Prostate gland (tissue), 2 donors: Measurements from ENCODE around the gene BMP6. TPM values are rescaled to one million over a fixed set of nuclear protein-coding genes. Genes with fewer than 3 reads are reported as not detected.

Experiments used
- DNase-seq: peaks from one replicate; pipeline ENCODE4 v3.0.0-alpha.2; 2019; ENCODE audit warnings: low spot score
- H3K27ac ChIP-seq, 2 donors: fragments of 200-600 bp; sonication (generic); 2 replicates each; pipeline ENCODE4 v1.5.1; 2017 to 2019
- H3K27me3 ChIP-seq: fragments of 200-600 bp; sonication (generic); replicated peaks from 2 replicates; pipeline ENCODE4 v1.5.1; 2019; ENCODE audit not compliant: insufficient read depth
- H3K36me3 ChIP-seq, 2 donors: fragments of 200-600 bp; sonication (generic); 1 replicate in 1 of 2; 2 replicates in 1 of 2; pipeline versions ENCODE4 v1.5.1 to v1.8.1; 2017 to 2019
- H3K4me1 ChIP-seq: fragments of 200-600 bp; sonication (generic); replicated peaks from 2 replicates; pipeline ENCODE4 v1.5.1; 2019
- H3K4me3 ChIP-seq, 2 donors: fragments of 200-600 bp; sonication (generic); 2 replicates each; pipeline ENCODE4 v1.5.1; 2017 to 2019
- H3K9me3 ChIP-seq: fragments of 200-600 bp; sonication (generic); 2 replicates; pipeline ENCODE4 v1.5.1; 2017
- CTCF ChIP-seq, 4 experiments: fragments of 200-600 bp in 2 of 4; fragments of 450-650 bp in 2 of 4; sonication (generic) in 2 of 4; IDR thresholded peaks; 1 replicate in 3 of 4; 2 replicates in 1 of 4; pipeline ENCODE4 v1.5.1; 2016 to 2019; ENCODE audit warnings: antibody characterized with exemption in 4 of 4, mild to moderate bottlenecking in 2 of 4, moderate library complexity in 2 of 4
- POLR2A ChIP-seq: fragments of 450-650 bp; IDR thresholded peaks from one replicate; pipeline ENCODE4 v1.6.1; 2016; ENCODE audit warnings: antibody characterized with exemption, mild to moderate bottlenecking
- POLR2AphosphoS5 ChIP-seq: sonication (generic); formaldehyde crosslinking; IDR thresholded peaks from one replicate; pipeline ENCODE4 v1.6.1; 2017; ENCODE audit warnings: antibody characterized with exemption
- WGBS: methylation state at CpG from one replicate; pipeline ENCODE4 v1.1.5; 2018; 5-methylcytosine and 5-hydroxymethylcytosine counted together
- intact Hi-C: fragments of 100-400 bp; cut with DNase I; formaldehyde crosslinking; loops from one replicate; pipeline ENCODE4 v1.14.2; 2022
- total RNA-seq, 2 donors: library from RNA; depleted of rRNA; stranded (reverse); fragments of >200 nt; gene quantifications; one replicate each; pipeline ENCODE4 v1.1.0, GENCODE V29; 2016

Gene BMP6
- total RNA-seq, 2 donors from 2014 or later = 0.36 to 10.2 TPM

GRCh38 chr6:7823552-7823951 is 97.7 kb downstream of the BMP6 start:
- 93% methylated on average over 3 of the region's 3 CpGs for WGBS

GRCh38 chr6:7825986-7826385 is 100.1 kb downstream of the BMP6 start:
- 80% methylated on average over 5 of the region's 5 CpGs for WGBS
- Histone ChIP-seq H3K4me1 (no peaks in the 10 kb centered on the region), H3K36me3 (no peaks in the 10 kb centered on the region), H3K4me3 (no peak overlapping the region), H3K27ac (no peak overlapping the region), H3K9me3 (no peaks in the 10 kb centered on the region), H3K27me3 (no peaks in the 10 kb centered on the region)
- no peak for TF ChIP-seq POLR2A
- DNase-seq = no peak
- intact Hi-C loops = no loop called here

More at GRCh38 chr6:7823552-7823951, 97.7 kb downstream of the BMP6 start:
- no peaks in the 10 kb centered on the region for H3K27me3 ChIP-seq
- TF ChIP-seq CTCF (IDR thresholded peaks at IDR 0.05) (no peak), POLR2A (no peak), POLR2AphosphoS5 (no peak)
- H3K4me1 ChIP-seq = no peaks in the 10 kb centered on the region
- H3K4me3 ChIP-seq = no peak overlapping the region
- intact Hi-C loops = no loop called here
- H3K27ac ChIP-seq = no peak overlapping the region
- H3K36me3 ChIP-seq = no peaks in the 10 kb centered on the region
- DNase-seq = no peak
- no peaks in the 10 kb centered on the region for H3K9me3 ChIP-seq

- intact Hi-C loops = no loop called here
- no peak for DNase-seq
- Histone ChIP-seq H3K4me1 (no peaks in the 10 kb centered on the region), H3K27me3 (no peaks in the 10 kb centered on the region), H3K4me3 (no peak overlapping the region), H3K27ac (no peak overlapping the region), H3K9me3 (no peaks in the 10 kb centered on the region), H3K36me3 (no peaks in the 10 kb centered on the region)
- 43% methylated on average over 7 of the region's 7 CpGs for whole genome bisulfite sequencing
- TF ChIP-seq CTCF (IDR thresholded peaks at IDR 0.05) = no peak
- TF ChIP-seq POLR2AphosphoS5 = no peak
- TF ChIP-seq POLR2A = no peak
These were observed 101.2 kb downstream of the BMP6 start for GRCh38 chr6:7827142-7827541.

- Histone ChIP-seq H3K27ac (no peak overlapping the region), H3K4me3 (no peak overlapping the region), H3K27me3 (no peaks in the 10 kb centered on the region), H3K9me3 (no peaks in the 10 kb centered on the region), H3K36me3 (no peaks in the 10 kb centered on the region), H3K4me1 (no peaks in the 10 kb centered on the region)
- WGBS = 52% methylated on average over 5 of the region's 5 CpGs
- intact Hi-C loops = no loop called here
- no peak for TF ChIP-seq CTCF (IDR thresholded peaks at IDR 0.05)
- TF ChIP-seq POLR2AphosphoS5 = no peak
- no peak for TF ChIP-seq POLR2A
- no peak for DNase-seq
These were observed 102.2 kb downstream of the BMP6 start for GRCh38 chr6:7828124-7828523.

- Histone ChIP-seq H3K9me3 (no peaks in the 10 kb centered on the region), H3K27ac (no peak overlapping the region), H3K36me3 (no peaks in the 10 kb centered on the region), H3K4me1 (no peaks in the 10 kb centered on the region), H3K27me3 (no peaks in the 10 kb centered on the region), H3K4me3 (no peak overlapping the region)
- no peak for DNase-seq
- WGBS = 60% methylated on average over 9 of the region's 9 CpGs
- intact Hi-C loops = no loop called here
- TF ChIP-seq POLR2A (no peak), POLR2AphosphoS5 (no peak), CTCF (IDR thresholded peaks at IDR 0.05) (no peak)
These were observed 107.2 kb downstream of the BMP6 start for GRCh38 chr6:7832904-7833750.
